Measurements from ENCODE around the gene APOBEC3F. TPM values are rescaled to one million over a fixed set of nuclear protein-coding genes. Genes with fewer than 3 reads are reported as not detected.
"Not testable (repeated sequence)": the region's sequence is repeated elsewhere in the genome, so short reads cannot be mapped to it uniquely, and the experiment has no call there.

APOBEC3F gene
- polyA plus RNA-seq, 3 donors from 2014 or later: 9.0 to 43.0 (median 16.8) TPM

GRCh38 chr22:39070186-39070585, 29.5 kb downstream of the APOBEC3F start:
- DNase-seq: no peak
- peak overlapping the region in 1 of 6 donors; percentile 20 for H3K27ac Mint-ChIP-seq
- H3K4me1 Mint-ChIP-seq: peaks cover 10 to 12% of the 10 kb centered on the region in 2 donors
- H3K4me3 Mint-ChIP-seq: no peak overlapping the region
- H3K36me3 Mint-ChIP-seq: no peaks in the 10 kb centered on the region
- H3K9me3 Mint-ChIP-seq: no peaks in the 10 kb centered on the region
- no peaks in the 10 kb centered on the region for H3K27me3 Mint-ChIP-seq (ENCODE audit: low read depth in 3 of 3)

GRCh38 chr22:39072581-39072981, 31.9 kb downstream of the APOBEC3F start:
- DNase-seq; H3K36me3 Mint-ChIP-seq; H3K4me3 Mint-ChIP-seq; H3K27me3 Mint-ChIP-seq (ENCODE audit: low read depth in 3 of 3); H3K9me3 Mint-ChIP-seq: not testable (repeated sequence)
- H3K27ac Mint-ChIP-seq: peak overlapping the region in 2 of 6 donors; percentile 40 to 50
- peaks cover 19 to 24% of the 10 kb centered on the region in 2 donors for H3K4me1 Mint-ChIP-seq

- H3K27ac Mint-ChIP-seq: peak overlapping the region in 2 of 6 donors; percentile 24 to 49
- H3K36me3 Mint-ChIP-seq: peaks cover 0 to 7% (median 4%) of the 10 kb centered on the region in 3 donors
- no peak for DNase-seq
- H3K27me3 Mint-ChIP-seq (ENCODE audit: low read depth in 3 of 3): peaks cover 4 to 20% (median 20%) of the 10 kb centered on the region in 3 donors
- no peaks in the 10 kb centered on the region for H3K9me3 Mint-ChIP-seq
- H3K4me3 Mint-ChIP-seq: no peak overlapping the region
- H3K4me1 Mint-ChIP-seq: peaks cover 32 to 37% of the 10 kb centered on the region in 2 donors
Measured at GRCh38 chr22:39073981-39074380, 33.3 kb downstream of the APOBEC3F start.

GRCh38 chr22:39076155-39077025, 35.7 kb downstream of the APOBEC3F start:
- Mint-ChIP-seq H3K4me1 (peaks cover 53 to 55% of the 10 kb centered on the region in 2 donors), H3K4me3 (peak overlapping the region; percentile 90 to 96 (median 92)), H3K36me3 (peaks cover 14 to 22% (median 17%) of the 10 kb centered on the region in 3 donors), H3K27ac (peak overlapping the region; percentile 91 to 97 (median 96)), H3K27me3 (ENCODE audit: low read depth in 3 of 3) (peaks cover 12 to 33% (median 27%) of the 10 kb centered on the region in 3 donors)
- not testable (repeated sequence) for H3K9me3 Mint-ChIP-seq
- DNase-seq: peak in 1 of 3 donors; percentile 36

- H3K9me3 Mint-ChIP-seq: not testable (repeated sequence)
- peaks cover 23 to 28% (median 25%) of the 10 kb centered on the region in 3 donors for H3K36me3 Mint-ChIP-seq
- peaks cover 61 to 63% of the 10 kb centered on the region in 2 donors for H3K4me1 Mint-ChIP-seq
- H3K27me3 Mint-ChIP-seq (ENCODE audit: low read depth in 3 of 3): peaks cover 12 to 33% (median 27%) of the 10 kb centered on the region in 3 donors
- peak within 1 kb of the TSS; percentile 97 to 99 (median 98) for H3K27ac Mint-ChIP-seq
- DNase-seq: peak; percentile 84 to 86 (median 85)
- peak within 1 kb of the TSS; percentile 94 to 97 (median 96) for H3K4me3 Mint-ChIP-seq
Measured at GRCh38 chr22:39077026-39077840, 36.6 kb downstream of the APOBEC3F start, which contains the start of gene APOBEC3G. Gene APOBEC3G, plus strand, starts transcription at chr22:39077275. Its CDS starts 87 bp downstream, at chr22:39077362.

GRCh38 chr22:39077912-39078311, 37.2 kb downstream of the APOBEC3F start:
- H3K27me3 Mint-ChIP-seq (ENCODE audit: low read depth in 3 of 3): peaks cover 12 to 33% (median 27%) of the 10 kb centered on the region in 3 donors
- peak in 2 of 3 donors; percentile 28 to 31 for DNase-seq
- not testable (repeated sequence) for H3K9me3 Mint-ChIP-seq
- peak overlapping the region; percentile 93 to 99 (median 98) for H3K27ac Mint-ChIP-seq
- peaks cover 25 to 30% (median 30%) of the 10 kb centered on the region in 3 donors for H3K36me3 Mint-ChIP-seq
- peaks cover 68 to 70% of the 10 kb centered on the region in 2 donors for H3K4me1 Mint-ChIP-seq
- peak overlapping the region; percentile 94 to 97 (median 96) for H3K4me3 Mint-ChIP-seq

GRCh38 chr22:39078329-39078728, 37.7 kb downstream of the APOBEC3F start:
- DNase-seq: peak in 2 of 3 donors; percentile 40 to 52
- peaks cover 25 to 30% (median 30%) of the 10 kb centered on the region in 3 donors for H3K36me3 Mint-ChIP-seq
- H3K27me3 Mint-ChIP-seq (ENCODE audit: low read depth in 3 of 3): peaks cover 12 to 33% (median 27%) of the 10 kb centered on the region in 3 donors
- peak overlapping the region; percentile 94 to 97 (median 96) for H3K4me3 Mint-ChIP-seq
- H3K27ac Mint-ChIP-seq: peak overlapping the region; percentile 93 to 99 (median 98)
- no peaks in the 10 kb centered on the region for H3K9me3 Mint-ChIP-seq
- peaks cover 72 to 74% of the 10 kb centered on the region in 2 donors for H3K4me1 Mint-ChIP-seq

- Mint-ChIP-seq H3K36me3 (peaks cover 25 to 30% (median 30%) of the 10 kb centered on the region in 3 donors), H3K27me3 (ENCODE audit: low read depth in 3 of 3) (peaks cover 12 to 33% (median 27%) of the 10 kb centered on the region in 3 donors), H3K27ac (peak overlapping the region; percentile 93 to 99 (median 98)), H3K4me1 (peaks cover 77 to 80% of the 10 kb centered on the region in 2 donors), H3K4me3 (peak overlapping the region; percentile 94 to 97 (median 96))
- DNase-seq: peak in 2 of 3 donors; percentile 19 to 42
- H3K9me3 Mint-ChIP-seq: not testable (repeated sequence)
Measured at GRCh38 chr22:39079054-39079637, 38.5 kb downstream of the APOBEC3F start.

- Mint-ChIP-seq H3K27ac (peak overlapping the region; percentile 93 to 99 (median 98)), H3K4me3 (peak overlapping the region; percentile 78 to 97 (median 94)), H3K36me3 (peaks cover 25 to 30% (median 30%) of the 10 kb centered on the region in 3 donors), H3K4me1 (peaks cover 77 to 81% of the 10 kb centered on the region in 2 donors), H3K27me3 (ENCODE audit: low read depth in 3 of 3) (peaks cover 12 to 33% (median 27%) of the 10 kb centered on the region in 3 donors), H3K9me3 (no peaks in the 10 kb centered on the region)
- peak; percentile 84 to 87 (median 86) for DNase-seq
Measured at GRCh38 chr22:39080052-39080762, 39.5 kb downstream of the APOBEC3F start.

- Mint-ChIP-seq H3K36me3 (peaks cover 29 to 30% (median 30%) of the 10 kb centered on the region in 3 donors), H3K9me3 (no peaks in the 10 kb centered on the region), H3K27me3 (ENCODE audit: low read depth in 3 of 3) (peaks cover 14 to 33% (median 29%) of the 10 kb centered on the region in 3 donors), H3K4me3 (peak overlapping the region; percentile 78 to 97 (median 94)), H3K27ac (peak overlapping the region; percentile 93 to 99 (median 98)), H3K4me1 (peaks cover 77 to 82% of the 10 kb centered on the region in 2 donors)
- DNase-seq: no peak
Measured at GRCh38 chr22:39081016-39081415, 40.4 kb downstream of the APOBEC3F start.

- H3K9me3 Mint-ChIP-seq: no peaks in the 10 kb centered on the region
- peaks cover 78 to 82% of the 10 kb centered on the region in 2 donors for H3K4me1 Mint-ChIP-seq
Measured at GRCh38 chr22:39081598-39081997, 40.9 kb downstream of the APOBEC3F start.

More at GRCh38 chr22:39081598-39081997, 40.9 kb downstream of the APOBEC3F start:
- DNase-seq: no peak
- Mint-ChIP-seq H3K27me3 (ENCODE audit: low read depth in 3 of 3) (peaks cover 14 to 33% (median 29%) of the 10 kb centered on the region in 3 donors), H3K36me3 (peaks cover 29 to 34% (median 34%) of the 10 kb centered on the region in 3 donors), H3K4me3 (peak overlapping the region; percentile 78 to 97 (median 94)), H3K27ac (peak overlapping the region; percentile 93 to 99 (median 98))
